HepG2 (cell line): ENCODE measurements around the gene SYMPK. TPM values are rescaled to one million over a fixed set of nuclear protein-coding genes. Genes with fewer than 3 reads are reported as not detected.

ENCODE experiments used
- ATAC-seq: fragments of 200-7000 bp; cut with Tn5 transposase; 3 replicates; pipeline ENCODE4 v1.9.1; 2020; ENCODE audit warnings: mild to moderate bottlenecking, moderate library complexity
- BruUV-seq: library from RNA; stranded (reverse); fragments of 400-500 nt; replicated peaks from 2 replicates; lab custom pipeline; 2021; lab: Mats Ljungman, UMichigan
- CTCF ChIA-PET: fragments of 300-600 bp; formaldehyde crosslinking; extraction: SDS; loops from one replicate; lab custom pipeline; 2021; ENCODE audit warnings: low total read pairs, inconsistent platforms, low intra/inter-chr PET ratio; lab: Yijun Ruan, JAX
- POLR2A ChIA-PET: fragments of 350-600 bp; sonication (Branson Sonifier 250); formaldehyde crosslinking; loops from one replicate; lab custom pipeline; 2020; ENCODE audit warnings: antibody characterized with exemption, inconsistent platforms; lab: Yijun Ruan, JAX
- DNase-seq: peaks from one replicate; pipeline ENCODE4 v3.0.0-alpha.2; 2015; ENCODE audit warnings: low spot score
- FAIRE-seq: peaks from 3 replicates; lab custom pipeline; 2011; peaks lifted over from hg19 to GRCh38; lab: Jason Lieb, UNC
- H2AFZ ChIP-seq: one replicate; pipeline ENCODE4 v1.6.1; 2011; ENCODE audit warnings: low read length, inconsistent platforms
- H3K27ac ChIP-seq: fragments of 300-600 bp; 3 replicates; pipeline ENCODE4 v1.8.0; 2011; ENCODE audit warnings: mixed run types, mild to moderate bottlenecking, mixed read lengths, low read length, inconsistent platforms; ENCODE audit not compliant: insufficient read depth; ENCODE audit errors: extremely low read length
- H3K27me3 ChIP-seq, 2 experiments: fragments of 200-600 bp in 1 of 2; 2 replicates in 1 of 2; 3 replicates in 1 of 2; pipeline versions ENCODE4 v1.6.0 to v1.8.0; 2011; ENCODE audit warnings: low read length in 2 of 2, mild to moderate bottlenecking in 2 of 2, moderate library complexity in 2 of 2, inconsistent platforms in 1 of 2; ENCODE audit not compliant: insufficient read depth in 2 of 2, control insufficient read depth in 1 of 2
- H3K36me3 ChIP-seq, 2 experiments: fragments of 200-600 bp in 1 of 2; replicated peaks in 1 of 2; 2 replicates in 1 of 2; 3 replicates in 1 of 2; pipeline versions ENCODE4 v1.5.1 to v1.8.0; 2011; ENCODE audit warnings: low read length in 2 of 2, inconsistent platforms in 1 of 2; ENCODE audit not compliant: insufficient read depth in 2 of 2, control insufficient read depth in 1 of 2
- H3K4me1 ChIP-seq: 2 replicates; pipeline ENCODE4 v1.5.1; 2012; ENCODE audit warnings: low read length, inconsistent platforms; ENCODE audit not compliant: insufficient read depth
- H3K4me2 ChIP-seq: 2 replicates; pipeline ENCODE4 v1.6.0; 2011; ENCODE audit warnings: low read depth, low read length, inconsistent platforms
- H3K4me3 ChIP-seq, 3 experiments: fragments of 200-600 bp in 1 of 3; sonication (generic), shearing (Covaris generic) in 1 of 3; replicated peaks in 1 of 3; 2 replicates each; pipeline ENCODE4 v1.5.1; 2011 to 2016; ENCODE audit warnings: low read length in 3 of 3, inconsistent platforms in 2 of 3, low read depth in 2 of 3, mild to moderate bottlenecking in 2 of 3, control low read depth in 1 of 3, mixed read lengths in 1 of 3; ENCODE audit not compliant: insufficient read depth in 1 of 3
- H3K79me2 ChIP-seq: one replicate; pipeline ENCODE4 v1.6.1; 2011; ENCODE audit warnings: low read length, inconsistent platforms; ENCODE audit not compliant: insufficient read depth
- H3K9ac ChIP-seq: 2 replicates; pipeline ENCODE4 v1.6.0; 2011; ENCODE audit warnings: mild to moderate bottlenecking, low read depth, low read length, inconsistent platforms; ENCODE audit not compliant: insufficient read depth
- H3K9me3 ChIP-seq: 2 replicates; pipeline ENCODE4 v1.5.1; 2012; ENCODE audit warnings: mild to moderate bottlenecking, low read length
- H4K20me1 ChIP-seq: 2 replicates; pipeline ENCODE4 v1.6.0; 2011; ENCODE audit warnings: inconsistent platforms, mild to moderate bottlenecking, low read length, moderate library complexity; ENCODE audit not compliant: insufficient read depth
- AGO2 ChIP-seq: fragments of 200-400 bp; formaldehyde crosslinking; optimal IDR thresholded peaks from 2 replicates; pipeline ENCODE3; 2017; ENCODE audit warnings: mild to moderate bottlenecking, low read depth, low read length, moderate library complexity
- CEBPZ ChIP-seq: IDR thresholded peaks from 2 replicates; pipeline ENCODE4 v1.6.1; 2012; ENCODE audit warnings: low read length, improper control_type of control experiment
- EEA1 ChIP-seq: sonication (generic); formaldehyde crosslinking; IDR thresholded peaks from 2 replicates; pipeline ENCODE4 v1.5.1; 2020; ENCODE audit warnings: mild to moderate bottlenecking, missing genetic modification reagents, borderline replicate concordance
- HNRNPL ChIP-seq: fragments of 200-400 bp; formaldehyde crosslinking; IDR thresholded peaks from 2 replicates; pipeline ENCODE4 v1.6.1; 2017; ENCODE audit warnings: mild to moderate bottlenecking, low read depth, low read length
- KMT2B ChIP-seq: IDR thresholded peaks from 2 replicates; pipeline ENCODE4 v1.6.1; 2016; ENCODE audit warnings: missing genetic modification reagents, missing compliant biosample characterization
- RBFOX2 ChIP-seq: fragments of 200-400 bp; formaldehyde crosslinking; IDR thresholded peaks from 2 replicates; pipeline ENCODE4 v1.6.1; 2017; ENCODE audit warnings: low read depth, mild to moderate bottlenecking, low read length
- SIN3A ChIP-seq: IDR thresholded peaks from 2 replicates; pipeline ENCODE4 v1.6.1; 2011; ENCODE audit warnings: low read depth, mild to moderate bottlenecking, control low read depth, low read length, borderline replicate concordance
- ZC3H13 ChIP-seq: sonication (generic); formaldehyde crosslinking; IDR thresholded peaks from 2 replicates; pipeline ENCODE4 v1.8.1; 2023; ENCODE audit warnings: mild to moderate bottlenecking, missing genetic modification reagents, moderate library complexity
- ZNF180 ChIP-seq: sonication (generic); formaldehyde crosslinking; IDR thresholded peaks from 2 replicates; pipeline ENCODE4 v1.4.0; 2020; ENCODE audit warnings: low read depth, missing genetic modification reagents, borderline replicate concordance
- ZNF225 ChIP-seq: sonication (generic); formaldehyde crosslinking; IDR thresholded peaks from 2 replicates; pipeline ENCODE4 v1.4.0; 2020; ENCODE audit warnings: mild to moderate bottlenecking, missing genetic modification reagents
- ZSCAN5A ChIP-seq: sonication (generic); formaldehyde crosslinking; IDR thresholded peaks from 2 replicates; pipeline ENCODE4 v1.8.0; 2022; ENCODE audit warnings: mild to moderate bottlenecking, missing genetic modification reagents, borderline replicate concordance
- WGBS: methylation state at CpG from one replicate; pipeline ENCODE4 v1.1.6; 2017; ENCODE audit warnings: low lambda C conversion rate; 5-methylcytosine and 5-hydroxymethylcytosine counted together
- in situ Hi-C: cut with HindIII; loops from 2 replicates; pipeline ENCODE4 v1.10.0; 2017; ENCODE audit warnings: low pct_unique_long_range_greater_than_20kb; ENCODE audit not compliant: extremely low pct_ligation_motif_present
- intact Hi-C: fragments of 100-400 bp; cut with micrococcal nuclease; formaldehyde crosslinking; loops from one replicate; pipeline ENCODE4 v1.10.0; 2022; ENCODE audit not compliant: unreplicated experiment
- polyA plus RNA-seq, 8 experiments: library from polyadenylated mRNA; depleted of rRNA in 3 of 8; stranded (reverse) in 7 of 8; unstranded in 1 of 8; fragments of >200 nt; fragmentation: Illumina TruSeq in 4 of 8; extraction: Trizol in 4 of 8; gene quantifications; 2 replicates each; pipeline versions ENCODE4 v1.2.1 to v1.2.3, GENCODE V29; 2011 to 2016; ENCODE audit warnings: low read depth in 4 of 8, missing spikeins in 1 of 8, mixed read lengths in 1 of 8; ENCODE audit not compliant: insufficient read depth in 1 of 8
- total RNA-seq, 5 experiments: library from RNA; depleted of rRNA; stranded (reverse); fragments of >200 nt; fragmentation: Illumina TruSeq; extraction: Trizol; gene quantifications; 2 replicates each; pipeline ENCODE4 v1.2.3, GENCODE V29; 2016; ENCODE audit warnings: low read depth in 1 of 5
- TF ChIP-seq, protein P1 (sequence below): IDR thresholded peaks from 2 replicates; pipeline ENCODE4 v1.6.1; 2016; ENCODE audit warnings: missing genetic modification reagents, missing compliant biosample characterization

The SYMPK gene
- total and polyA plus RNA-seq, 2 of the 13 experiments (the other 11 are each of a cell fraction or from before 2014, with no cell fraction given), result 21.9 to 55.7 TPM

DNA sequence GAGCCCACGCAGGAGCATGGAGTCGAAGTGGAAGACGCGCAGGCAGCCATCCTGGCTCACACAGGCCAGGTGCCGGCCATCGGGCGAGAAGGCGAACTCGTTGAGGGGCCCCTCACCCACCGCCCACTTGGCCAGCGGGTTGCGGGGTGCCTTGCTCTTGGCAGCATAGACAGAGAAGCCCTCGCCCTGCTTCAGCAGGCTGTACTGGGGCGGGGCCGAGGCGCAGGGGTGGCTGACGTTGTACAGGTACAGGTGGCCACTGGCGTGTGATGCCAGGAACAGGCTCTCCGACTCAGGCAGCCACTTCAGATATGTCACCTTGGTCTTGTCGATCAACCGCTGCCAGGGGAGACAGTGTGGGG is 76.4 kb downstream of the SYMPK start:
- ATAC-seq (no peak), DNase-seq (no peak), FAIRE-seq (no peak)
- Histone ChIP-seq H3K36me3 (peaks cover 12 to 30% of the 10 kb centered on the region in 2 experiments), H3K4me3 (no peak overlapping the region), H3K27ac (no peak overlapping the region), H3K4me2 (no peak overlapping the region), H3K9ac (no peak overlapping the region), H2AFZ (no peak overlapping the region), H3K9me3 (no peaks in the 10 kb centered on the region), H3K27me3 (no peaks in the 10 kb centered on the region; a peak in 1 of 5 replicates), H3K4me1 (peaks cover 18% of the 10 kb centered on the region), H4K20me1 (no peaks in the 10 kb centered on the region; the same call in 1 of the 2 replicates), H3K79me2 (peaks cover 7% of the 10 kb centered on the region)
- intact Hi-C loops (no loop called here), in situ Hi-C loops (no loop called here)
- 100% methylated on average over 4 of the region's 21 CpGs for WGBS
- no peak for TF ChIP-seq HNRNPL
- 0 out of 2 replicates have a peak, but pooled peaks have one; percentile 1 for TF ChIP-seq RBFOX2
- BruUV-seq, result no TSS peak
- ChIA-PET POLR2A (no interaction called here), CTCF (no interaction called here)

DNA sequence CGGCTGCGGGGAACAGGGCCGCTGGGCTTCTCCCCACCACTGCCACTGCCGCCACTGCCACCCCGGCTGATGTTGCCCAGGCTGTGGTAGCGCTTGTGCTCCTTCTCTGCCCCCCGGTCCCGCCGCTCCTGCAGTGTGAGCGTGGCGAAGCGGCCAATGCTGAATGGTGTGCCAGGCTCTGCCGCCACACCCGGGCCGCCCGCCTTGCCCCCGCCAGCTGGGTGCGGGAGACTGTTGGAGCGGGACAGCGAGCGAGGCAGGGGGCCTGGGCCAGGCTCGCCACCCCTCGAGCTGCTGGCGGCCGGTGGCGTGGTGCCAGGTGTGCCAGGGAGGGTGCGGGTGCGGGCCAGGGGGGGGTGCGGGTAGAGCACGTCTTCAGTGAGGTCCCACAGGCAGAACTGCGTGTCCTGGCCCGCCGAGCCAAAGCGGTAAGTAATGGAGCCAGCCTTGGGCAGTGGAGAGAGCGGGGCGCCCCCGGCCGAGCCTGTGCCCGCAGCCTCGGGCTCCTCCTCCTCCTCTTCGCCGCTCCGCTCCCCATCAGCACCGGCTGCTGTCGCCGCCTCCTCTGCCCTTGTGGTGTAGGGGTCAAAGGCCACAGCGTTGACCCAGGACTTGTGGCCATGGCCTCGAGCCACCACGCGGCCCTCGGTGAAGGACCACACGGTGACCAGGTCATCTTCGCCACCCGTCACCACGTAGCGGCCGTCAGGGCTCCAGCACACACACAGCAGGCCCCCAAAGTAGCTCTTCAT is 77.0 kb downstream of the SYMPK start:
- Histone ChIP-seq H3K4me3 (no peak overlapping the region), H3K27me3 (no peaks in the 10 kb centered on the region; a peak in 1 of 5 replicates), H2AFZ (no peak overlapping the region), H3K36me3 (peaks cover 10 to 30% of the 10 kb centered on the region in 2 experiments), H3K27ac (no peak overlapping the region), H3K4me1 (peaks cover 18% of the 10 kb centered on the region), H3K4me2 (no peak overlapping the region), H3K9ac (no peak overlapping the region), H4K20me1 (peaks cover 3% of the 10 kb centered on the region; the same call in 1 of the 2 replicates), H3K9me3 (no peaks in the 10 kb centered on the region), H3K79me2 (peaks cover 3% of the 10 kb centered on the region)
- WGBS, result 94% methylated on average over 37 of the region's 57 CpGs
- no TSS peak for BruUV-seq
- in situ Hi-C loops (no loop called here), intact Hi-C loops (no loop called here)
- ChIA-PET POLR2A (no interaction called here), CTCF (no interaction called here)
- no peak for FAIRE-seq
- ATAC-seq, result no peak
- no peak for DNase-seq
- TF ChIP-seq KMT2B (CRISPR knock-in tag), result no peak
- TF ChIP-seq HNRNPL, result peak; percentile 42; the same call in 1 of the 2 replicates
- TF ChIP-seq ZNF225, result no peak
- no peak for TF ChIP-seq CEBPZ
- TF ChIP-seq ZNF180, result no peak
- TF ChIP-seq, protein P1, sequence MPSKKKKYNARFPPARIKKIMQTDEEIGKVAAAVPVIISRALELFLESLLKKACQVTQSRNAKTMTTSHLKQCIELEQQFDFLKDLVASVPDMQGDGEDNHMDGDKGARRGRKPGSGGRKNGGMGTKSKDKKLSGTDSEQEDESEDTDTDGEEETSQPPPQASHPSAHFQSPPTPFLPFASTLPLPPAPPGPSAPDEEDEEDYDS, result no peak
- no peak for TF ChIP-seq EEA1 (CRISPR knock-in tag)
- no peak for TF ChIP-seq ZSCAN5A (CRISPR knock-in tag)
- TF ChIP-seq SIN3A, result no peak
- TF ChIP-seq AGO2, result peak; percentile 58
- peak; percentile 60; the same call in 1 of the 2 replicates for TF ChIP-seq ZC3H13 (CRISPR knock-in tag)
